ENCODE measurements around the gene SOCS3.

The SOCS3 gene

DNA sequence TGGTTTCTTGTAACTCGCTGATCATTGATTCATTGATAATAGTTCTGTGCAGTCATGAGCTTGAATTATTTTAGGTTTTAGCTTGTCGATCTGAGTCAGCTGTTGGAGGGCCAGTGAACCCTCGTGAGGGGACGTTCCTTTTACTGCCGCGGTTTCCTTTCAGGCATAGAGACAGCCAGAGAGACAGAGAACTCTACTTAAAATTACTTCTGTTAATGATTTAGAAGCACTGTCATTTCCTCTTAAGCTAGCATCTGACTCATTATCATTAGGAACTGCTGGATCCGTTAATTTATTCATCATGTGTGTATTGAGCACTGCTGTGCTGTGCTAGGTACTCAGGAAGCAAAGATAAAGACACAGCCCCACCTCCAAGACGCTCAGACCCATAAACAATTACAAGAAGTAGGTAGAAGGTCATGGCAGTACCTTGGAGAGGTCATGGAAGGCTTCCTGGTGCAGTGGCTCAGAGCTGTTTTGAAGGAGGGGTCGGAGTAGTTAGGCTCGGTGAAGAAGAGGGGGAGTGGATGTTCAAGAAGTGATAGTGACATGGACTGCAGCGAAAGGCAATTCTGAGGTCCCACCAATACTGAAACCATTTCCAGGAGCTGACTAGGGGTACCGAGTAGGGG is 21.8 kb upstream of the SOCS3 start:
- Histone ChIP-seq H3K9me3 (ENCODE audit: control insufficient read depth, insufficient read depth, low read length) (no peaks in the 10 kb centered on the region), H3K36me3 (ENCODE audit: insufficient read depth, low read length) (0 out of 2 replicates have a peak, but pooled peaks cover 3% of the 10 kb centered on the region), H3K9ac (ENCODE audit: low read depth, low read length) (peak overlapping the region; percentile 13; the same call in 1 of the 2 replicates), H3K4me1 (ENCODE audit: insufficient read depth, low read length) (peaks cover 47% of the 10 kb centered on the region)

DNA sequence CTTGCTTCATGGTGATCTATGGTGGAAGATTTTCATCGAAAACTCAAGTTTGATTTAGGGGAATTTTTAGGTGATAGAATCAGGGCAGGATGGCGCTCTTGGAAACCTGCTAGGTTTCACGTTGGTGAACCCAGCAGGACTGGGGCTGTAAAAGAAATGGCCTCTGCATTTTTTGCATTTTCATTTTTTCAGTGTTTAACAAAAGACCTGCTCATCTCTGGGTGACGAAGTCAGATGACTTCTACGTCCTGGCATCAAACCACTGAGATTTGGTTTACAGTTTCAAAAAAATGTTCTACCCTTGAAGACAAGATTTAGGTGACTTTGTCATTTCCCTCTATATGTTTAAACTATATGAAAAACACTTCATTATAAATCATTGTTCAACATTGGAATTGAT is 20.5 kb upstream of the SOCS3 start:
- Histone ChIP-seq H3K9ac (ENCODE audit: low read depth, low read length) (no peak overlapping the region), H3K4me1 (ENCODE audit: insufficient read depth, low read length) (peaks cover 43% of the 10 kb centered on the region), H3K9me3 (ENCODE audit: control insufficient read depth, insufficient read depth, low read length) (no peaks in the 10 kb centered on the region), H3K36me3 (ENCODE audit: insufficient read depth, low read length) (0 out of 2 replicates have a peak, but pooled peaks cover 3% of the 10 kb centered on the region)

DNA sequence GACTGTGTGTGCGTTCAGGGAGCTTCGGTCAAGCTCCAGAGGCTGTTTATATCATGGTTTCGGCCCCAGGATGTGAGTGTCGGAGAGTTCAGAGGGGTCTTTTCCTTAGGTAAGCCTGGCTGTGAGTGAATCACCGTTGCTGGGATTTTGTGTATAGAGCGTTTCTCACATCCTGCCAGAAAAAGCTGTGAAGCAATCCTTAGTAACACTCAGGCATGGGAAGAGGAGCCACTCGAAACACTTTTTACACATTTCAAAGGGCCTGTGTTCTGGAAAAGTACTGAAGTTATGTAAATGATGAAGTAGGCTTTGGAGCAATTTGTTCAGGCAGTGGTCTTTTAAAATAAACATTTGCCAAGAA is 19.2 kb upstream of the SOCS3 start:
- H3K36me3 ChIP-seq (ENCODE audit: insufficient read depth, low read length) = 0 out of 2 replicates have a peak, but pooled peaks cover 3% of the 10 kb centered on the region
- no peaks in the 10 kb centered on the region for H3K9me3 ChIP-seq (ENCODE audit: control insufficient read depth, insufficient read depth, low read length)
- H3K4me1 ChIP-seq (ENCODE audit: insufficient read depth, low read length) = peaks cover 49% of the 10 kb centered on the region
- H3K9ac ChIP-seq (ENCODE audit: low read depth, low read length) = peak overlapping the region; percentile 89

DNA sequence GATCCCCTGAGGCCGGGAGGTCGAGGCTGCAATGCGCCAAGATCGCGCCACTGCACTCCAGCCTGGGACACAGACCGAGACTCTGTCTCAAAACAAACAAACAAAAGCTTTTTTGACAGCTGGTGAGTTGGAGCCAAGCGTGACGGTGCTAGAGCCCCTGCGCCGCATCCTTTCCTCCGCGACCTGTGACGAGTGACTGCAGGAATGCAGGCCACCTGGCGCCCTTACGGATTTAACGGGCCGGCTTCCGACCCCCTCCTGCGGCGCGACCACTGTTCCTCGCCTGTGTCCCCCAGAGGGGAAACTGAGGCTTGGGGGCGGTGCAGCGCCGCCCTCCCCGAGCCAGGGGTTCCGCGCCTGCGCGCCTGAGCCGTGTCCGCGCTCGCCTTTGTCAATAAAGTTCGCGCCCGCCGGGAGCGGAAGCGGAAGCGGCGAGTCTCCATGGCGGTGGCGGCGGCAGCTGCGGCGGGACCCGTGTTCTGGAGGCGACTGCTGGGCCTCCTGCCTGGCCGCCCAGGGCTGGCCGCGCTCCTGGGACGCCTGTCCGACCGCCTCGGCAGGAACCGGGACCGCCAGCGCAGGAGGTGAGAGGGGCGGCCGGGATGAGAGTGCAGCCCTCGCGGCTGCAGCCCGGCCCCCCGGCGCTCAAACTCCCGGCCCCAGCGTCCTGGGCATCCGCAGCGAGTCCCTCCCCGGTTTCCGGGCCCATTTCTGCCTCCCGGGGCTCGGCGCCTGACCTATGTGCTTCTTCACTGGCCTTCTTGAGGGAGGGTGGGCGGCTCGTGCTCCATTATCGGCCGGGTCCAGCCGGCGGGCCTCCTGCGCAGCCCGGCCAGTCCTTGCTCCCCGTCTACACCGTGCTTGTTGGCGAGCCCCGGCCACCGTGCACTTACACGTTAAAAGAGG is 18.6 kb upstream of the SOCS3 start, which contains the start of gene PGS1:
Gene PGS1 (plus strand): TSS at position 425 of the 906 bp plus-strand sequence. CDS start 17 bp downstream, at position 442.
- H3K9ac ChIP-seq (ENCODE audit: low read depth, low read length) = peak within 1 kb of the TSS; percentile 89
- H3K9me3 ChIP-seq (ENCODE audit: control insufficient read depth, insufficient read depth, low read length) = no peaks in the 10 kb centered on the region
- H3K4me1 ChIP-seq (ENCODE audit: insufficient read depth, low read length) = peaks cover 45% of the 10 kb centered on the region
- H3K36me3 ChIP-seq (ENCODE audit: insufficient read depth, low read length) = 0 out of 2 replicates have a peak, but pooled peaks cover 3% of the 10 kb centered on the region

DNA sequence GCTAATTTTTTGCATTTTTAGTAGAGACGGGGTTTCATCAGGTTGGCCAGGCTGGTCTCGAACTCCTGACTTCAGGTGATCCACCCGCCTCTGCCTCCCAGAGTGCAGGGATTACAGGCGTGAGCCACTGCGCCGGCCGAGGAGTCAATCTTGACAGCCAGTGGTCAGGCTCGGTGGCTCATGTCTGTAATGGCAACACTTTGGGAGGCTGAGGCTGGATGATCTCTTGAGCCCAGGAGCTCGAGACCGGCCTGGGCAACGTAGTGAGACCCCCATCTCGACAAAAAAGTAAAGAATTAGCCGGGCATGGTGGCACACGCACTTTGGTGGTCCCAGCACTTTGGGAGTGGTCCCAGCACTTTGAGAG is 18.0 kb upstream of the SOCS3 start:
- Histone ChIP-seq H3K36me3 (ENCODE audit: insufficient read depth, low read length) (0 out of 2 replicates have a peak, but pooled peaks cover 3% of the 10 kb centered on the region), H3K4me1 (ENCODE audit: insufficient read depth, low read length) (peaks cover 47% of the 10 kb centered on the region), H3K9me3 (ENCODE audit: control insufficient read depth, insufficient read depth, low read length) (no peaks in the 10 kb centered on the region), H3K9ac (ENCODE audit: low read depth, low read length) (peak overlapping the region; percentile 89; the same call in 1 of the 2 replicates)

DNA sequence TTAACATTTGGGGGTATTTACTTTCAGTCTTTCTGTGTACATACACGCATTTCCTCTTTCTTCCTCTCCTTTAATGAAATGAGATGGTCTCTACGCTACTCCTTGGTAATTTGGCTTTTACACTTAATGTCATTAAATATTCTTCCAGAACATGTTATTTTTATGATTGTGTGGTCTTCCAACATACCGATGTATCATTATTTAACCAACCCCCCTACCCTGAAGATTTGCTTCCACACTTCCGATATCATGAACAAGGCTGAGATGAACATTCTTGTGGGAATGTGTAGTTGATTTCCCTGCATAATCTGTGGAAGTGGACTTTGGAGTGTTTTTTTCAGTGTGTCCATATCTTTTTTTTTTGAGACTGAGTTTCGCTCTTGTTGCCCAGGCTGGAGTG is 16.3 kb upstream of the SOCS3 start:
- no peak overlapping the region for H3K9ac ChIP-seq (ENCODE audit: low read depth, low read length)
- H3K4me1 ChIP-seq (ENCODE audit: insufficient read depth, low read length) = peaks cover 43% of the 10 kb centered on the region
- no peaks in the 10 kb centered on the region for H3K9me3 ChIP-seq (ENCODE audit: control insufficient read depth, insufficient read depth, low read length)
- H3K36me3 ChIP-seq (ENCODE audit: insufficient read depth, low read length) = 0 out of 2 replicates have a peak, but pooled peaks cover 3% of the 10 kb centered on the region

DNA sequence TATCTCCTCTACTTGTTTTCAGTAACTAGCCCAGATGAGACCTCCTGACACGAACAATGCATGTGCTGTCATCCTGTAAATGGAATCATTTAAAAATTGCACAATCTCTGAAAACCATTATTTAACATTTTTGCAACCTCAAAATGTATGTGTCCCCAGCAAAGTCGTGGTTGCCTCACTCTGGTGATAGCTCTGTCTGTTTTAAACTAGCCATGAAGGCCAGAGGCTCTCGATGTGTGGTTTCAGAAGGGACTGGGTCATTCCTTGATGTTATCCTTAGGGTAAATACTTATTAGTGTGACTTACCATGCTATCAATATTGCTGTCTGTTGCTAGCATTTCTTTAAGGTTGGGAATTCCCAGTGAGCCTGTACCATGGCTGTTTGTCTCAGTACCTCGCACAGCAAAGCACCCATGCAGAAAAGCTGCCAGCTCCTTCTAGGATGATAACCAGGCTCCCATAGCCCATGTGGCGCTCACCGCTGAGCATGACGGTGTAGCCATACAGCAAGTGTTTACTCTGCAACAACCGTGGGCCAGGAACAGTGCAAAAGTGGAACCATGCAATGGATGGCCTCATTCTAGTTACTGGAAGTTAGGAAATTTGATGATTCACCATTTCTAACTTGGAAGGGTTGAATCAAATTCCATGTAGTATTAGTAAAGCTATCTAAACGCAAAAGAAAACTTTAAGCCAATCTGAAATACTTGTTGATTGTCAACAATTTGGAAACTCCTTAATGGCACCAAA is 15.7 kb upstream of the SOCS3 start:
- Histone ChIP-seq H3K9me3 (ENCODE audit: control insufficient read depth, insufficient read depth, low read length) (no peaks in the 10 kb centered on the region), H3K36me3 (ENCODE audit: insufficient read depth, low read length) (0 out of 2 replicates have a peak, but pooled peaks cover 3% of the 10 kb centered on the region), H3K9ac (ENCODE audit: low read depth, low read length) (no peak overlapping the region), H3K4me1 (ENCODE audit: insufficient read depth, low read length) (peaks cover 38% of the 10 kb centered on the region)

DNA sequence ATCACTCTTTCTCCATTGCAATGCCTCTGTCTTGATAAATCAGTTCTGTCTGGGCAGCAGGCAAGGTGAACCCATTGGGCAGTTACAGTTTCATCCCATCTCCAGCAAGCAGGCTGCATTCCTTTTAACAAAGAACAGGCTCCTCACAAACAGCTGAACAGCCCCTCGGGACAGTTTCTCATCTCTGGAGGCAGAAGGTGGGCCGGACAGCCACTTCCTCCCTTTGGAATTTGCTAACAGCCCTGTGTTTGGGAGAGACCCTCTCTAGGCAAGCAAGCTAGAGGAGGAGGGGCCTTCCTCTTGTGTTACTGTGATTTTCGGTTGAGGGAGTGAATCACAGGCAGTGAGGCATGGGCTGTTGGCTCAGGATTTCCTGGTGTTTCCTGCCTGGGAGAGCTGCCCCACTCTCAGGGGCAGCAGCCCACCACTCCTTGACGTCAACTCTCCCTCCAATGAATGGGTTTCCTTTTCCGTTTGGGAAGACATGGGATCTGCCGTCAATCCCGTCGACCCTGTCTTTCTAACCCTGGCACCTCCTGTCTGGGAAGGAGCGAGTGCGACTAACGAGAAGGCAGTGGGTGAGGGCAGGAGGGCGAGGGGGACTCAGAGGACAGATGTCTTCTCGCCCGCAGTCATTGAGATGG is 14.9 kb upstream of the SOCS3 start:
- Histone ChIP-seq H3K4me1 (ENCODE audit: insufficient read depth, low read length) (peaks cover 40% of the 10 kb centered on the region), H3K9ac (ENCODE audit: low read depth, low read length) (peak overlapping the region; percentile 1; the same call in 1 of the 2 replicates), H3K36me3 (ENCODE audit: insufficient read depth, low read length) (no peaks in the 10 kb centered on the region), H3K9me3 (ENCODE audit: control insufficient read depth, insufficient read depth, low read length) (no peaks in the 10 kb centered on the region)

DNA sequence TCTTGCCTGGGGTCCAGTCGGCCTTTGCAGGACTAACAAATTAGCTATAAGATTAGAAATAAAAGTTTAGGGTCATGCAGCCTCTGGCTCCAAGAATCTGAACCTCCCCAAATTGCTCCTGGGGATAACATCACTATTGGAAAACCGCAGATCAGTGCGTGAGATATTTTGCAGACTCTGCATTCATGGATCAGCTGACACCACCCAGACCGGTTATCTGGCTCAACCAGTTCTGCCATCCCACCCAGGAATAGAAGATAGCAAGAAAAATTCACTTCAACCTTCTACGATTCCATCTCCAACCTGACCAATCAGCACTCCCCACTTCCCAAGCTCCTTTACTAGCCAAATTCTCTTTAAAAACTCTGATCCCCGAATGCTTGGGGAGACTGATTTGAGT is 14.3 kb upstream of the SOCS3 start:
- H3K36me3 ChIP-seq (ENCODE audit: insufficient read depth, low read length) = no peaks in the 10 kb centered on the region
- H3K9me3 ChIP-seq (ENCODE audit: control insufficient read depth, insufficient read depth, low read length) = no peaks in the 10 kb centered on the region
- H3K4me1 ChIP-seq (ENCODE audit: insufficient read depth, low read length) = peaks cover 46% of the 10 kb centered on the region
- H3K9ac ChIP-seq (ENCODE audit: low read depth, low read length) = no peak overlapping the region

DNA sequence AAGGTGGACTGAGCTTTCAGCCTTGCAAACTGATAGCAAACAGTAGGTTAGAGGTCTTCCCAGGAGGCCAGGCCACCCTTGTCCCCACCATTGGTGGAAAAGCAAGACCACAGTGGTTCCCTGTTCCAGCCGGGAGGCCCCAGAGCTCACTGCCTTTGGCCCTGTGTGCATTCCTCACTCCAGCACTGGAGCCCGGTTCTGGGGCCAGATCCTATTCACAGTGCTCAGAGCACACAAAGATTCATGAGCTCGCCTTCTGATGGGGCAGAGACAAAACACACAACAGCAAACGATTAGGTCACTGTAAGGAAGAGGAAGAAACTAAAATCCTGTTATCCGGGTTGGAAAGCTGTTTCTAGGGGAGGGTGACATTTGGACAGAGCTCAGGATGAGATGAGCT is 13.0 kb upstream of the SOCS3 start:
- no peaks in the 10 kb centered on the region for H3K9me3 ChIP-seq (ENCODE audit: control insufficient read depth, insufficient read depth, low read length)
- no peaks in the 10 kb centered on the region for H3K36me3 ChIP-seq (ENCODE audit: insufficient read depth, low read length)
- peaks cover 52% of the 10 kb centered on the region for H3K4me1 ChIP-seq (ENCODE audit: insufficient read depth, low read length)
- H3K9ac ChIP-seq (ENCODE audit: low read depth, low read length) = no peak overlapping the region

DNA sequence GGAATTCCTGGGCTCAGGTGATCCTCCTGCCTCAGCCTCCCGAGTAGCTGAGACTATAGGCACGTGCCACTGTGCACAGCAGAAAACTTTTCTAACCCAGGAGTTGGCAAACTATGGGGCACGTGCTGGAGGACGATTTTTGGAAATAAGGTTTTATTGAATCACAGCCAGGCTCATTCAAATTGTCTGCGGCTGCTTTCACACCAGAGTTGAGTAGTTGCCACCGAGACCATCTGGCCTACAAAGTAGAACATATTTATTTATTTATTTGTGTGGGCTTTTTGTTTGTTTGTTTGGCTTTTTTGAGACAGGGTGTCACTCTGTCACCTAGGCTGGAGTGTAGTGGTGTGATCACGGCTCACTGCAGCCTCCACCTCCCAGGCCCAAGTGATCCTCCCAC is 11.2 kb upstream of the SOCS3 start:
- Histone ChIP-seq H3K9ac (ENCODE audit: low read depth, low read length) (no peak overlapping the region; the same call in 1 of the 2 replicates), H3K4me1 (ENCODE audit: insufficient read depth, low read length) (peaks cover 66% of the 10 kb centered on the region), H3K9me3 (ENCODE audit: control insufficient read depth, insufficient read depth, low read length) (no peaks in the 10 kb centered on the region), H3K36me3 (ENCODE audit: insufficient read depth, low read length) (no peaks in the 10 kb centered on the region)

DNA sequence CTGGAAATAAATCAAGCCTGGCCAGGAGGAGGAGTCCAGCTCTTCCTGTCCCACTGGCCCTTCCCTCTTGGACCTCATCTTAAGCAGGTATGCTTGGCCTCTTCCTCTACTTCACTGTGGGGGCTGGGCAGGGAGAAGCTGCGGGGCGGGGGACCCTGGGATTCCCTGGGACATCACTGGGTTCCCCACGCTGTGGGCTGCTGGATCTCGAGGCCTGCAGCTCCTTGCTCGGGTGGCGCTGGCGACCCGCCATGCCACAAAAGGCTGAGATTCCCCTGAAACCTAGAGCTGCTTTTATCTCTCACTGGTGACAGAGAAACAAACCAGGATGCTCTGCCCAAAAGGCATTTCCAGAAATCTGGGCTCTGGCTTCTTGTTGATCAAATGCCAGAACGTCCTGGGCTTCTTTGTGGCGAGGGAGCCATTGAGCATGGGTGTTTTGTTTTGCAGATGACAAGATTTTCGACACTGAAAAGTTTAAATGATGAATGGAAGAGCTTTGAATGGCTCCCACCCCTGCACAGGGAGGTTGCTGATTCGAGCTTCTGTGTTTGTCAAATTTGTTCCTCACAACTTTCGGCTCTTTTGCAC is 10.0 kb upstream of the SOCS3 start:
- Histone ChIP-seq H3K4me1 (ENCODE audit: insufficient read depth, low read length) (peaks cover 64% of the 10 kb centered on the region), H3K9me3 (ENCODE audit: control insufficient read depth, insufficient read depth, low read length) (no peaks in the 10 kb centered on the region), H3K9ac (ENCODE audit: low read depth, low read length) (peak overlapping the region; percentile 7; the same call in 1 of the 2 replicates), H3K36me3 (ENCODE audit: insufficient read depth, low read length) (no peaks in the 10 kb centered on the region)

DNA sequence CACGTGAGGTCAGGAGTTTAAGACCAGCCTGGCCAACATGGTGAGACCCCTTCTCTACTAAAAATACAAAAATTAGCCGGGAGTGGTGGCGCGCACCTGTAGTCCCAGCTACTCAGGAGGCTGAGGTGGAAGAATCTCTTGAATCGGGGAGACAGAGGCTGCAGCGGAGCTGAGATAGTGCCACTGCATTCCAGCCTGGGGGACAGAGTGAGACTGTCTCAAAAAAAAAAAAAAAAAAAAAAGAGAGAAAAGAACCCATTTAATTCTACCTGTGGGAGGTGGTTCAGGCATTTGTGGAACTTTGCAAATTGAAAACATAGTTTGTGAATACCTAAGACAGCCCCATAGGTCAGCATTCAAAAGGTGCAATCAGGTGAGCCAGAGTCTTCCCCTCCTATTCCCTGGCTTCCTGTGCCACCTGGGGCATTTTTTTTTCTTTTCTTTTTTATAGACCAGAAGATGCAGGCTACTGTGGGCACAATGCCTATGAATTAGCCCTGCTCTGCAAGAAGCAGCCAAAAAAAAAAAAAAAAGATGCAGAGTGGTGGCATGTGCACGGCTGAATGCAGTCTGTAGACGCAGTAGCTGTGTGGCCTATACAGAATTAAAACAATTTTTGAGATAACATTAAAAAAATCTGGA is 9.1 kb upstream of the SOCS3 start:
- peak overlapping the region; percentile 7; the same call in 1 of the 2 replicates for H3K9ac ChIP-seq (ENCODE audit: low read depth, low read length)
- no peaks in the 10 kb centered on the region for H3K9me3 ChIP-seq (ENCODE audit: control insufficient read depth, insufficient read depth, low read length)
- no peaks in the 10 kb centered on the region for H3K36me3 ChIP-seq (ENCODE audit: insufficient read depth, low read length)
- H3K4me1 ChIP-seq (ENCODE audit: insufficient read depth, low read length) = peaks cover 64% of the 10 kb centered on the region
